A549 (cell line): ENCODE measurements around the gene DMAC2. TPM values are rescaled to one million over a fixed set of nuclear protein-coding genes. Genes with fewer than 3 reads are reported as not detected.

Experiments
- ATAC-seq, 2 experiments: fragments of 200-7000 bp in 1 of 2; fragments of >200 bp in 1 of 2; cut with Nextera tagmentation in 1 of 2; cut with Tn5 transposase in 1 of 2; 3 replicates each; pipeline versions ENCODE4 v1.8.0 to v1.9.1; 2018 to 2020; ENCODE audit warnings: mild to moderate bottlenecking in 1 of 2, moderate library complexity in 1 of 2
- CTCF ChIA-PET: fragments of 300-600 bp; sonication (Branson Sonifier 250); formaldehyde crosslinking; extraction: SDS; loops from one replicate; lab custom pipeline; 2021; ENCODE audit warnings: antibody characterized with exemption, inconsistent platforms; lab: Yijun Ruan, JAX
- POLR2A ChIA-PET: fragments of 350-600 bp; formaldehyde crosslinking; extraction: SDS; loops from one replicate; lab custom pipeline; 2021; ENCODE audit warnings: antibody characterized with exemption, inconsistent platforms; lab: Yijun Ruan, JAX
- DNase-seq, 2 experiments: peaks; one replicate each; pipeline versions ENCODE4 v3.0.0 to v3.0.0-alpha.2; 2011 to 2016; ENCODE audit warnings: low read depth in 1 of 2, low spot score in 1 of 2
- FAIRE-seq: peaks from 2 replicates; lab custom pipeline; 2011; peaks lifted over from hg19 to GRCh38; lab: Jason Lieb, UNC
- H3K27ac ChIP-seq, 2 experiments: fragments of >200 bp; sonication (Bioruptor Twin); formaldehyde crosslinking; 3 replicates each; pipeline ENCODE4 v1.5.1; 2016 to 2017
- H3K4me1 ChIP-seq: fragments of >200 bp; sonication (Bioruptor Twin); formaldehyde crosslinking; 3 replicates; pipeline ENCODE4 v1.6.1; 2016
- H3K4me2 ChIP-seq: fragments of >200 bp; sonication (Bioruptor Twin); formaldehyde crosslinking; 3 replicates; pipeline ENCODE4 v1.6.1; 2016
- H3K4me3 ChIP-seq: fragments of >200 bp; sonication (Bioruptor Twin); formaldehyde crosslinking; 3 replicates; pipeline ENCODE4 v1.5.1; 2016
- H3K9me3 ChIP-seq: fragments of >200 bp; sonication (Bioruptor Twin); formaldehyde crosslinking; 3 replicates; pipeline ENCODE4 v1.6.1; 2016
- BHLHE40 ChIP-seq: IDR thresholded peaks from 2 replicates; pipeline ENCODE4 v1.6.1; 2012; ENCODE audit warnings: low read depth, low read length, inconsistent platforms
- CBX2 ChIP-seq: fragments of 200-600 bp; sonication (generic); IDR thresholded peaks from 2 replicates; pipeline ENCODE4 v1.6.1; 2016; ENCODE audit warnings: low read depth, mild to moderate bottlenecking, borderline replicate concordance
- CEBPB ChIP-seq, 2 experiments: fragments of >200 bp in 1 of 2; sonication (Bioruptor Twin) in 1 of 2; formaldehyde crosslinking in 1 of 2; IDR thresholded peaks; 2 replicates each; pipeline ENCODE4 v1.6.1; 2012 to 2016
- CHD2 ChIP-seq: fragments of 150-350 bp; IDR thresholded peaks from 2 replicates; pipeline ENCODE4 v1.6.1; 2014; ENCODE audit warnings: low read length; ENCODE audit not compliant: partially characterized antibody
- CHD4 ChIP-seq: fragments of 200-600 bp; sonication (generic); IDR thresholded peaks from 2 replicates; pipeline ENCODE4 v1.6.1; 2016; ENCODE audit warnings: antibody characterized with exemption, mild to moderate bottlenecking, borderline replicate concordance
- CTCF ChIP-seq: fragments of >200 bp; sonication (Bioruptor Twin); formaldehyde crosslinking; IDR thresholded peaks from 3 replicates; pipeline ENCODE4 v1.5.1; 2016
- EHMT2 ChIP-seq: fragments of 200-600 bp; sonication (generic); IDR thresholded peaks from 2 replicates; pipeline ENCODE4 v1.6.1; 2016; ENCODE audit warnings: antibody characterized with exemption, low read depth, mild to moderate bottlenecking, moderate library complexity
- FOXS1 ChIP-seq: fragments of 250-450 bp; sonication (Bioruptor Pico); IDR thresholded peaks from 2 replicates; pipeline ENCODE4 v1.5.0; 2020; ENCODE audit warnings: mild to moderate bottlenecking, moderate library complexity
- HOXB5 ChIP-seq: fragments of 250-450 bp; sonication (Bioruptor Pico); IDR thresholded peaks from 2 replicates; pipeline ENCODE4 v1.5.0; 2020; ENCODE audit warnings: mild to moderate bottlenecking, moderate library complexity
- MAZ ChIP-seq: fragments of 150-350 bp; IDR thresholded peaks from 2 replicates; pipeline ENCODE4 v1.6.1; 2014; ENCODE audit warnings: antibody characterized with exemption, low read depth, low read length, borderline replicate concordance
- NPAS2 ChIP-seq: fragments of 250-450 bp; sonication (Bioruptor Pico); IDR thresholded peaks from 2 replicates; pipeline ENCODE4 v1.8.0; 2022; ENCODE audit warnings: mild to moderate bottlenecking, moderate library complexity, borderline replicate concordance
- NR3C1 ChIP-seq: fragments of >200 bp; sonication (Bioruptor Twin); formaldehyde crosslinking; IDR thresholded peaks from 3 replicates; pipeline ENCODE4 v1.6.1; 2017
- PBX3 ChIP-seq: IDR thresholded peaks from 2 replicates; pipeline ENCODE4 v1.6.1; 2012
- POLR2A ChIP-seq: IDR thresholded peaks from 2 replicates; pipeline ENCODE4 v1.6.1; 2012; ENCODE audit warnings: mild to moderate bottlenecking, low read length
- RARB ChIP-seq: fragments of 250-450 bp; sonication (Bioruptor Pico); IDR thresholded peaks from 2 replicates; pipeline ENCODE4 v1.8.0; 2021; ENCODE audit warnings: mild to moderate bottlenecking, moderate library complexity
- SREBF2 ChIP-seq: fragments of 450-650 bp; IDR thresholded peaks from 2 replicates; pipeline ENCODE4 v1.6.1; 2014; ENCODE audit warnings: mild to moderate bottlenecking, moderate library complexity
- TFCP2L1 ChIP-seq: fragments of 250-450 bp; sonication (Bioruptor Pico); IDR thresholded peaks from 2 replicates; pipeline ENCODE4 v1.5.0; 2021; ENCODE audit warnings: mild to moderate bottlenecking
- TP53 ChIP-seq: fragments of 250-450 bp; sonication (Bioruptor Pico); IDR thresholded peaks from 2 replicates; pipeline ENCODE4 v1.5.0; 2021; ENCODE audit warnings: mild to moderate bottlenecking, moderate library complexity
- ZC3H11A ChIP-seq: fragments of 450-650 bp; IDR thresholded peaks from 2 replicates; pipeline ENCODE4 v1.6.1; 2014; ENCODE audit warnings: antibody characterized with exemption, mild to moderate bottlenecking
- ZFP36 ChIP-seq: fragments of 450-650 bp; IDR thresholded peaks from 2 replicates; pipeline ENCODE4 v1.6.1; 2014; ENCODE audit warnings: borderline replicate concordance; ENCODE audit not compliant: partially characterized antibody
- ZSCAN20 ChIP-seq: fragments of 250-450 bp; sonication (Bioruptor Pico); IDR thresholded peaks from 2 replicates; pipeline ENCODE4 v1.8.0; 2022; ENCODE audit warnings: mild to moderate bottlenecking, moderate library complexity
- WGBS: methylation state at CpG from one replicate; pipeline ENCODE4 v1.1.6; 2017; ENCODE audit errors: missing lambda C conversion rate; 5-methylcytosine and 5-hydroxymethylcytosine counted together
- polyA plus RNA-seq, 4 experiments: library from polyadenylated mRNA; depleted of rRNA in 3 of 4; stranded (reverse); fragments of >200 nt; fragmentation: RNase III in 1 of 4; extraction: RNeasy Plus Mini Kit Qiagen cat#74134 plus additional on column Dnase treatment in 1 of 4; gene quantifications; 2 replicates in 3 of 4; 3 replicates in 1 of 4; pipeline ENCODE4 v1.2.3, GENCODE V29; 2011 to 2017
- TF ChIP-seq, protein P1 (sequence below): fragments of 150-350 bp; IDR thresholded peaks from 2 replicates; pipeline ENCODE4 v1.6.1; 2014; ENCODE audit warnings: low read depth, mild to moderate bottlenecking, low read length
- TF ChIP-seq, protein P2 (sequence below): fragments of 200-600 bp; sonication (generic); IDR thresholded peaks from 2 replicates; pipeline ENCODE4 v1.6.1; 2016; ENCODE audit warnings: antibody characterized with exemption, mild to moderate bottlenecking, moderate library complexity
- TF ChIP-seq, protein P3 (sequence below): IDR thresholded peaks from 2 replicates; pipeline ENCODE4 v1.6.1; 2012; ENCODE audit warnings: low read depth, borderline replicate concordance

The DMAC2 gene
- polyA plus RNA-seq, 2 of the 4 experiments (the other 2 are of a cell fraction) = 132 to 155 TPM

GRCh38 chr19:41462497-41462896, 22.8 kb upstream of the DMAC2 start (continued):
- TF ChIP-seq TFCP2L1 (CRISPR knock-in tag) = no peak
- TF ChIP-seq NR3C1 = no peak
- TF ChIP-seq, protein P1, sequence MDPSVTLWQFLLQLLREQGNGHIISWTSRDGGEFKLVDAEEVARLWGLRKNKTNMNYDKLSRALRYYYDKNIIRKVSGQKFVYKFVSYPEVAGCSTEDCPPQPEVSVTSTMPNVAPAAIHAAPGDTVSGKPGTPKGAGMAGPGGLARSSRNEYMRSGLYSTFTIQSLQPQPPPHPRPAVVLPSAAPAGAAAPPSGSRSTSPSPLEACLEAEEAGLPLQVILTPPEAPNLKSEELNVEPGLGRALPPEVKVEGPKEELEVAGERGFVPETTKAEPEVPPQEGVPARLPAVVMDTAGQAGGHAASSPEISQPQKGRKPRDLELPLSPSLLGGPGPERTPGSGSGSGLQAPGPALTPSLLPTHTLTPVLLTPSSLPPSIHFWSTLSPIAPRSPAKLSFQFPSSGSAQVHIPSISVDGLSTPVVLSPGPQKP = no peak
- no peak for TF ChIP-seq PBX3
- TF ChIP-seq RARB (CRISPR knock-in tag) = no peak

DNA sequence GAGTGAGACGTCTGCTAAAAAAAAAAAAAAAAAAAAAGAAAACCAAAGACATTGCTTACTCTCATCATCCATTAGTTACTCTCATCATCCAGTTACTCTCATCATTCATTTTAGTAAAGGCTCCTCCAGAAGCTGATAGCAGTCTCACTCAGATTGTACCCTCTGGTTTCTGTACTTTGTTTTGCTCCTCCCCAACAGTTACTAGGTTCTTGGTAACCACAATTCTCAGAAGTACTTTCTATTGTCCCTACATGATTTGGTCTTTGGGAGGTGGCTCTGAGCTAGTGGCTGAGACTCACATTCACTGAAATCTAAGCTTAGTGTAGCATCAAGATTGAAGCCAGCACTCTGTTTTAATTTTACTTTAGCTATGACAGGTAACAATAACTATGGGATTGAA, 17.5 kb upstream of the DMAC2 start:
- ChIA-PET CTCF (interaction anchor here (0.6 to 15.6 kb wide), 9 partner anchors 10 to 184 kb away, joined by 3 to 1358 read pairs (median 6); partner anchors contain the start of gene CEACAM21), POLR2A (interaction anchor here (2.3 kb wide), 1 partner anchor 18 kb away, joined by 9 read pairs; the partner anchor contains the start of gene DMAC2)
- no peak overlapping the region for H3K27ac ChIP-seq
- H3K4me1 ChIP-seq = no peaks in the 10 kb centered on the region
- peaks cover 7% of the 10 kb centered on the region for H3K9me3 ChIP-seq
- no peak for TF ChIP-seq TP53 (CRISPR knock-in tag)
- TF ChIP-seq POLR2A = no peak
- TF ChIP-seq EHMT2 = no peak
- TF ChIP-seq CHD2 = no peak
- no peak for TF ChIP-seq HOXB5 (CRISPR knock-in tag)
- TF ChIP-seq CBX2 = no peak
- no peak for TF ChIP-seq ZC3H11A
- TF ChIP-seq, protein P1 = no peak
- no peak for TF ChIP-seq BHLHE40
- no peak for TF ChIP-seq PBX3
- TF ChIP-seq CTCF = no peak
- TF ChIP-seq ZFP36 = no peak
- H3K4me2 ChIP-seq = no peak overlapping the region
- H3K4me3 ChIP-seq = no peak overlapping the region
- ATAC-seq (no peak), FAIRE-seq (peak; percentile 90), DNase-seq (no peak)
- 49% methylated on average over 1 of the region's 1 CpG for WGBS

DNA sequence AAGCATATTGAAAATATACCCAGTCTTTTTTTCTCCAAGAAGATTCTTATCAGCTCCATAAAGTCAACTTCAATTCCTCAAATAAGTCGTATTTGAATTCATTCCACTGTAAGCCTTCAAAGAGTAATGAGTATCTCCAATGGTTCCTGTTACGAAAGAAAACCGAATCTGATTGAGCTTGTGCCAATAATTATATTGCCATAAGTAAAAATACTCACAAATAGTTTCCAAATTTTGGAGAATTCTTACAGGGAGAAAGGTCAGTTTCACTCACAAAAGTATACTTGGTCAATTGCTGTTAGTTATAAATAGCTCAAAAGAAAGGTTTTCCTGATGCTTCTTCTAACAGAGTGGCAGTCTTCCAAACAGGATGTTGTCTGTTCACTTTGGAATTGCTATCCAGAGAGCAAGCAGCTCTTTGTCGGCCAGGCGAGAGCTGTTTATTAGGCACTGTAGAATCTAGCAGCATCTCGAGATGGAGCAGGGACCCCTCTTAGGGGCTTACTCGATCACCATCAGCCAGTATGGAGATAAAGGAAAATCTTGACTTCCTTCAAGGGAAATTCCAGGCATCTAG, 16.7 kb upstream of the DMAC2 start:
- Histone ChIP-seq H3K27ac (no peak overlapping the region), H3K9me3 (peaks cover 7% of the 10 kb centered on the region), H3K4me2 (no peak overlapping the region), H3K4me1 (no peaks in the 10 kb centered on the region), H3K4me3 (no peak overlapping the region)
- no peak for DNase-seq
- ChIA-PET POLR2A (interaction anchor here (0.6 to 2.3 kb wide), 2 partner anchors 17 to 74 kb away, joined by 3 to 9 read pairs; partner anchors contain the start of gene DMAC2), CTCF (interaction anchor here (0.6 to 15.6 kb wide), 10 partner anchors 9 to 578 kb away, joined by 3 to 1358 read pairs (median 6); partner anchors contain the start of genes CEACAM21, DMAC2 and ERICH4)
- WGBS = 15% methylated on average over 7 of the region's 7 CpGs
- no peak for ATAC-seq
- peak; percentile 89 for FAIRE-seq
- no peak for TF ChIP-seq SREBF2
- no peak for TF ChIP-seq NPAS2 (CRISPR knock-in tag)
- TF ChIP-seq TFCP2L1 (CRISPR knock-in tag) = no peak
- TF ChIP-seq CEBPB (IDR thresholded peaks at IDR 0.05) = no peak
- TF ChIP-seq MAZ = no peak
- TF ChIP-seq, protein P2, sequence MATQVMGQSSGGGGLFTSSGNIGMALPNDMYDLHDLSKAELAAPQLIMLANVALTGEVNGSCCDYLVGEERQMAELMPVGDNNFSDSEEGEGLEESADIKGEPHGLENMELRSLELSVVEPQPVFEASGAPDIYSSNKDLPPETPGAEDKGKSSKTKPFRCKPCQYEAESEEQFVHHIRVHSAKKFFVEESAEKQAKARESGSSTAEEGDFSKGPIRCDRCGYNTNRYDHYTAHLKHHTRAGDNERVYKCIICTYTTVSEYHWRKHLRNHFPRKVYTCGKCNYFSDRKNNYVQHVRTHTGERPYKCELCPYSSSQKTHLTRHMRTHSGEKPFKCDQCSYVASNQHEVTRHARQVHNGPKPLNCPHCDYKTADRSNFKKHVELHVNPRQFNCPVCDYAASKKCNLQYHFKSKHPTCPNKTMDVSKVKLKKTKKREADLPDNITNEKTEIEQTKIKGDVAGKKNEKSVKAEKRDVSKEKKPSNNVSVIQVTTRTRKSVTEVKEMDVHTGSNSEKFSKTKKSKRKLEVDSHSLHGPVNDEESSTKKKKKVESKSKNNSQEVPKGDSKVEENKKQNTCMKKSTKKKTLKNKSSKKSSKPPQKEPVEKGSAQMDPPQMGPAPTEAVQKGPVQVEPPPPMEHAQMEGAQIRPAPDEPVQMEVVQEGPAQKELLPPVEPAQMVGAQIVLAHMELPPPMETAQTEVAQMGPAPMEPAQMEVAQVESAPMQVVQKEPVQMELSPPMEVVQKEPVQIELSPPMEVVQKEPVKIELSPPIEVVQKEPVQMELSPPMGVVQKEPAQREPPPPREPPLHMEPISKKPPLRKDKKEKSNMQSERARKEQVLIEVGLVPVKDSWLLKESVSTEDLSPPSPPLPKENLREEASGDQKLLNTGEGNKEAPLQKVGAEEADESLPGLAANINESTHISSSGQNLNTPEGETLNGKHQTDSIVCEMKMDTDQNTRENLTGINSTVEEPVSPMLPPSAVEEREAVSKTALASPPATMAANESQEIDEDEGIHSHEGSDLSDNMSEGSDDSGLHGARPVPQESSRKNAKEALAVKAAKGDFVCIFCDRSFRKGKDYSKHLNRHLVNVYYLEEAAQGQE = no peak
- TF ChIP-seq, protein P3, sequence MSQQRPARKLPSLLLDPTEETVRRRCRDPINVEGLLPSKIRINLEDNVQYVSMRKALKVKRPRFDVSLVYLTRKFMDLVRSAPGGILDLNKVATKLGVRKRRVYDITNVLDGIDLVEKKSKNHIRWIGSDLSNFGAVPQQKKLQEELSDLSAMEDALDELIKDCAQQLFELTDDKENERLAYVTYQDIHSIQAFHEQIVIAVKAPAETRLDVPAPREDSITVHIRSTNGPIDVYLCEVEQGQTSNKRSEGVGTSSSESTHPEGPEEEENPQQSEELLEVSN = no peak
- TF ChIP-seq ZSCAN20 = no peak
- no peak for TF ChIP-seq CHD4
- TF ChIP-seq FOXS1 (CRISPR knock-in tag) = no peak
- no peak for TF ChIP-seq ZC3H11A
